ENCODE measurements around the gene SH2D2A.

SH2D2A gene

DNA sequence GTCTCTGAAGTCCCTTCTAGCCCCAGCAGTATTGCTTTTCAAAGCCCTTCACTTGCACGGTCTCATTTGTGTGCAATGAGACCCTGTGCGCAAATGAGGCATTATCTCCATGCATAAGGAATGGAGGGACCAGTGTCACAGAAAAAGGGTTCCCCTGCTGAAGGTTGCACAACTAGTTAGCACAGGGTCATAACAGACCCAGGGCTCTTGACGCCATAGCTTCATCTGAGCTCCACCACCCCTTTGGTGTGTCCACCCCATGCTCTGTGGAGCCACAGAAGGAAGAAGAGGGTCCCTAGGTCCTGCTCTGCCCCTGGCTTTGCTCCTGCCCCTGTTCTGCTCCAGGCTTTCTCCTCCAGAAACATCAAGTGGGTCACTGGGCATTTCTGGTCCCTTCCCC, 12.6 kb downstream of the SH2D2A start:
- Histone ChIP-seq H3K9ac (ENCODE audit: low read depth in 1 of 2, low read length in 2 of 2) (no peak overlapping the region), H3K4me3 (ENCODE audit: low read length in 2 of 2) (no peak overlapping the region), H3K36me3 (ENCODE audit: control insufficient read depth in 2 of 2, insufficient read depth in 2 of 2, low read length in 2 of 2) (peaks cover 23 to 26% of the 10 kb centered on the region in 2 donors), H3K27ac (ENCODE audit: low read depth in 2 of 2, low read length in 2 of 2) (no peak overlapping the region), H3K4me1 (ENCODE audit: control insufficient read depth in 2 of 2, insufficient read depth in 2 of 2, low read length in 2 of 2) (no peaks in the 10 kb centered on the region), H3K27me3 (ENCODE audit: control insufficient read depth in 2 of 2, insufficient read depth in 2 of 2, low read length in 2 of 2) (no peaks in the 10 kb centered on the region), H3K9me3 (ENCODE audit: control insufficient read depth in 2 of 2, low read length in 2 of 2) (no peaks in the 10 kb centered on the region)

DNA sequence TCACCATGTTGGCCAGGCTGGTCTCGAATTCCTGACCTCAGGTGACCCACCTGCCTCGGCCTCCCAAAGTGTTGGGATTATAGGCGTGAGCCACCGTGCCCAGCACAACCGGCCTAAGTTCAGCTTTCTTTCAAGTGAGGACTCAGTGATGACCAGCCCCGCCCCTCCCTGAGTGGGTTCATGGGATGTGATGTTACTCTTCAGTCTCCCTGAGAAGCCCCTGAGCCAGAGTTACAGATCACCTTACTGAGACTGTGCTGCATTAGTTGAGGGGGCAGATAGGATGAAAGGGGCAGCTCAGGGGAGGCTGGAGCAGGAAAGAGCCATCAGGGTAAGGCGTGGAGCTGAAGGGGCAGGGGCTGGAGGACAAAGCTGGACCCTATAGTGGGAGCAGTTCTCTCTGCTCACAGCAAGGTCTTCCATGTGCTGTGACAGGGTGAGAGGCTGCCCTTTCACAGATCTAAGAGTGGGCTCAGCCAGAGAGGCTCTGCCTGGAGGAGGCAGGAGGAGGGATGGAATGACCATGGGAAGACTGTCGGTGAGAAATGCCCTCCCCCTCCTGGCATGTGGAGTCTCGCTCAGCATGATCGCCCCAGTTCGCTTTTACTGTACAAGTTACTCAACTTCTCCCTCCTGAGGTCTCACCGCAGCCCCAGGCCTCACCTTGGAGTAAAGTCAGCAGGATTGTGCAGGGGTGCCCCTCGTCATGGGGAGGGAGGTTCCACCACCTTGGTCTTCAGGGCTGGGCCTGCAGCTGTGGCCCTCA, 13.4 kb downstream of the SH2D2A start:
- Histone ChIP-seq H3K9ac (ENCODE audit: low read depth in 1 of 2, low read length in 2 of 2) (no peak overlapping the region), H3K27ac (ENCODE audit: low read depth in 2 of 2, low read length in 2 of 2) (no peak overlapping the region), H3K4me1 (ENCODE audit: control insufficient read depth in 2 of 2, insufficient read depth in 2 of 2, low read length in 2 of 2) (no peaks in the 10 kb centered on the region), H3K27me3 (ENCODE audit: control insufficient read depth in 2 of 2, insufficient read depth in 2 of 2, low read length in 2 of 2) (no peaks in the 10 kb centered on the region), H3K36me3 (ENCODE audit: control insufficient read depth in 2 of 2, insufficient read depth in 2 of 2, low read length in 2 of 2) (peaks cover 28 to 31% of the 10 kb centered on the region in 2 donors), H3K4me3 (ENCODE audit: low read length in 2 of 2) (no peak overlapping the region), H3K9me3 (ENCODE audit: control insufficient read depth in 2 of 2, low read length in 2 of 2) (no peaks in the 10 kb centered on the region)

DNA sequence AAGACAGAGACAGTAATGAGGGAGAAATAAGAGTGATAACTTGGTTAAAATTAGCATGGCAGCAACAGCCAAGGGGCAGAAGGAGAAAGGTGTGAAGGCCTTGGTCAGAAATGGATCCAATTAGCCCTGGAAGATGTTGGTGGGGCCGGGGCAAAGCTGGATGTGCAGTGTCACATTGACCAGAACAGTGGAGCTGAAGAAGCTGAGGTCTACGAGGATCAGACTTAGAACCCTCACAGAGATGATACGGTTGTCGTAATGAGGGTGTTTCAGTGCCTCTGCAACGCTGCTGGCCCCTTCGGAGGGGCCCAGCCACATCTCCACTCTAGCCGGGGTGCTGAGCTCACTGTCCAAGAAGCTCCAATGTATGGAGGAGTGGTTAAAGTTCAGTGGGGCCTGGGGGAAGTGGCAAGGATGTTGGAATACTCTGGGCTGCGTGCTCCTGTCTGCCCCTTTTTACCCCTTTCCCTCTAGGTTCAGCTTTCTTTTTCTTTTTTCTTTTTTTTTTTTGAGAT, 14.2 kb downstream of the SH2D2A start:
- Histone ChIP-seq H3K9ac (ENCODE audit: low read depth in 1 of 2, low read length in 2 of 2) (no peak overlapping the region), H3K36me3 (ENCODE audit: control insufficient read depth in 2 of 2, insufficient read depth in 2 of 2, low read length in 2 of 2) (peaks cover 35 to 38% of the 10 kb centered on the region in 2 donors), H3K27me3 (ENCODE audit: control insufficient read depth in 2 of 2, insufficient read depth in 2 of 2, low read length in 2 of 2) (no peaks in the 10 kb centered on the region), H3K27ac (ENCODE audit: low read depth in 2 of 2, low read length in 2 of 2) (no peak overlapping the region), H3K9me3 (ENCODE audit: control insufficient read depth in 2 of 2, low read length in 2 of 2) (no peaks in the 10 kb centered on the region), H3K4me3 (ENCODE audit: low read length in 2 of 2) (no peak overlapping the region), H3K4me1 (ENCODE audit: control insufficient read depth in 2 of 2, insufficient read depth in 2 of 2, low read length in 2 of 2) (no peaks in the 10 kb centered on the region)

DNA sequence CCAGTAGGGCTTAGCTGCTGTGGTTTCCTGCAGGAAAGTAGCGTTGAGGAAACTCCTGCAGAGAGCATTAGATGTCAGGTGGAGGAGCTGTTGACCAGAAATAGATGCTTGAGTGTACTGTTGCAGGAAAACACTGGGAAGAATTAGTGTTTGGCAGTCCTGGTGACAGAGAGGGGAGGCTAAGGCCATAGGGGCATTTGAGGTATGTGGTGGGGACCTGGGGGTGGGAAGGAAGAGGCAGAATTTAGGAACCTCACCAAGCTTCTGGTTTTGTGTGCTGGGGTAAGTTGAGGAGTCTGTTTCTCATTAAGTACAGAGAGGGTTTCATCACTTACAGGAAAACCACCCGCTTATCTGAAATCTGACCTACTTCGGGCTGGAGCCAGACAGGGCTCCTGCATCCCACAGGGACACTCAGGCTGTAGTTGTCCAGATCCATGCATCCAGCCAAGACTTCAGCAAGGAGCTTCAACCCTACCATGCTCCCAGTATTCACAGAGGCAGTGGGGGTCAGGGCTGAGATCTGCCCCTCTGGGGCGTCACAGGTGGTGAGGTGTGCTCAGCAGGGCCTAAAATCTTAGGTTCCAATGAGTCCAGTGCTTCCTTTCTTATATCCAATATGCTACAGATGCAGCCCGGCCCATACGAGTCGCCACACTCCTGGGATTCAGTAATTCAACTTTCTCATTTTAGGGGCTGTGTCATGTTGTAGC, 15.1 kb downstream of the SH2D2A start:
- Histone ChIP-seq H3K9me3 (ENCODE audit: control insufficient read depth in 2 of 2, low read length in 2 of 2) (no peaks in the 10 kb centered on the region), H3K36me3 (ENCODE audit: control insufficient read depth in 2 of 2, insufficient read depth in 2 of 2, low read length in 2 of 2) (peaks cover 39 to 47% of the 10 kb centered on the region in 2 donors), H3K4me3 (ENCODE audit: low read length in 2 of 2) (no peak overlapping the region), H3K9ac (ENCODE audit: low read depth in 1 of 2, low read length in 2 of 2) (no peak overlapping the region), H3K27ac (ENCODE audit: low read depth in 2 of 2, low read length in 2 of 2) (no peak overlapping the region), H3K27me3 (ENCODE audit: control insufficient read depth in 2 of 2, insufficient read depth in 2 of 2, low read length in 2 of 2) (no peaks in the 10 kb centered on the region), H3K4me1 (ENCODE audit: control insufficient read depth in 2 of 2, insufficient read depth in 2 of 2, low read length in 2 of 2) (no peaks in the 10 kb centered on the region)

DNA sequence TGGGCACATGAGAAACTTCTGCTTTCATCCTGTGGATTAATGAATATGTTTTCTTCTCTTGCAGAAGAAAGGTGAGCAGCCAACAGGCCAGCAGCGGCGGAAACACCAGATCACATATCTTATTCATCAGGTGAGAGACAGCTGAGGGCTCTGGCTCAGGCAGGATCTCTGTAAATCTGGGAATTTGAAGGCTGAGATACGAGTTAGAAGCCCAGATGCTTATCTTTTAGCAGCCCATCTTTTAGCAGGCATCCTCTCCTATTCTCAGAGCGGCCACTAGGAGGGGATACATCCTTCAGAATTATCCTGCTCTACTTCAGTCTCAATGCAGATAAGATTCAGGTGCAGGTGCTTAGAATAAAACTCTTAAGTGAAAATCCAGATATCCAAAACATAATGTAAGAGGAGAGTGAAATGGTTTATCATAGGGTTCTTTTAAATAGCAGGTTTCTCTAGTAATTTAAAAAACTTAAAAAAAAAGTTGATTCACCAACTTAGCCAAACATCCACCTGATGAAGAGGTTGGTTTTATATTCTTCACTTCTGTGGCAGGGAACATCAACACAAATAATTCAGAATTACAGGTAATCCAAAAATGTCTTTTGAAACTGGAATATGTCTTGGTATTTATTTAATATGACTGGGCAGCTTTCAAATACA, 19.3 kb downstream of the SH2D2A start:
- Histone ChIP-seq H3K27me3 (ENCODE audit: control insufficient read depth in 2 of 2, insufficient read depth in 2 of 2, low read length in 2 of 2) (no peaks in the 10 kb centered on the region), H3K4me1 (ENCODE audit: control insufficient read depth in 2 of 2, insufficient read depth in 2 of 2, low read length in 2 of 2) (no peaks in the 10 kb centered on the region), H3K9me3 (ENCODE audit: control insufficient read depth in 2 of 2, low read length in 2 of 2) (no peaks in the 10 kb centered on the region), H3K9ac (ENCODE audit: low read depth in 1 of 2, low read length in 2 of 2) (no peak overlapping the region), H3K4me3 (ENCODE audit: low read length in 2 of 2) (no peak overlapping the region), H3K27ac (ENCODE audit: low read depth in 2 of 2, low read length in 2 of 2) (no peak overlapping the region), H3K36me3 (ENCODE audit: control insufficient read depth in 2 of 2, insufficient read depth in 2 of 2, low read length in 2 of 2) (peaks cover 74 to 81% of the 10 kb centered on the region in 2 donors)

DNA sequence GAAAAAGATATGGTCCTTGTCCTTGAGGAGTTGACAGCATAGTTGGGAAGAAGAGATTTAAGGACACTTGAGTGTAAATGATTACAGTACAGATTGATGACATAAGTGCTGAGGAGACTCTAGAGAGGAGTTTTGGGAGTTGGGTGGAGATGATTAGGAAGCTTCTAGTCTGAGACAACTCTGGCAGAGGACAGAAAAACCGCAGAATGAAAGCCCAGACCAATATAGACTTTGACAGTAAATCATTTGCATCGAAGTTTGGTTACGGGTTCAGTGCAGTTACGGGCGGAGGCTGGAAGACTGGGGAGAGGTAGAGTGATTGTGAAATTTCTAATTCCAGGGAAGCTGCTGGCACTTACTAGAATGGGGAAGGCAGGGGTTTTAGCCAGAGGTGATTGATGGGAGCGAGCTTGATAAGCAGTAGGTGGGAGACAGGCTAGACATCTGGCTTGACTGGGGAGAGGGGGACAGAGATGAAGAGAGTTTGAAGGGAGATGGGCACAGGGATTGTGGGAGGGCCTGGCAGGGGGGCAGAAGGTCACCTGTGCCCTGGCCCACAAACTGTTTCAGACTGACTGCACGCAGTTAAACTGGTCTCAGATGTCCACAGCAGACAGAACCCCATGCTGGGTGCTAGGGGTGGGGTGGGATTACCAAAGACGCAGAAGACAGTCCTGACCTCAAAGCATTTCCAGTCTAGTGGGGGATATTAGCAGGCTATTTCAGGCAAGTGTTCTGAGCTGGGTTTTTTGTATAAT, 20.1 kb downstream of the SH2D2A start:
- Histone ChIP-seq H3K9me3 (ENCODE audit: control insufficient read depth in 2 of 2, low read length in 2 of 2) (no peaks in the 10 kb centered on the region), H3K9ac (ENCODE audit: low read depth in 1 of 2, low read length in 2 of 2) (no peak overlapping the region), H3K36me3 (ENCODE audit: control insufficient read depth in 2 of 2, insufficient read depth in 2 of 2, low read length in 2 of 2) (peaks cover 80 to 86% of the 10 kb centered on the region in 2 donors), H3K4me1 (ENCODE audit: control insufficient read depth in 2 of 2, insufficient read depth in 2 of 2, low read length in 2 of 2) (no peaks in the 10 kb centered on the region), H3K27ac (ENCODE audit: low read depth in 2 of 2, low read length in 2 of 2) (peak overlapping the region in 1 of 2 donors; percentile 4), H3K27me3 (ENCODE audit: control insufficient read depth in 2 of 2, insufficient read depth in 2 of 2, low read length in 2 of 2) (no peaks in the 10 kb centered on the region), H3K4me3 (ENCODE audit: low read length in 2 of 2) (no peak overlapping the region)

DNA sequence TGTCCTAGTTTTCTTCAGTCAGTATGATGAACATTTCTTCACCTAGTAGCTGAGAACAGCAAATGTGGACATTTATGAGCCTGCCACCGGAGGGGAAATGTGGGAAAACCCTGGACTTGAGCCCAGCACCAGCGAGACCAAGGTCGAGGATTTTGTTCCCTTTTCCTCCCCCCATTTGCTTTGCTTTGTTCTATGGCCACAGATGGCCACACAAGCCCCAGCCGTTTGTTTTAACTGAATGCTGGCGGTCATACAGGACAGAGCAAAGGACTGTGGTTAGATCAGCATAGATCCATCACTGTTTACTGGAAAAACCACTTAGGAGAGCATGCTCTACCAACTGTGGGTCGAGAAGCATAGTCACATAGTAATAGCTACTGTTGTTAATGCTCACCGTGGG, 20.9 kb downstream of the SH2D2A start:
- no peaks in the 10 kb centered on the region for H3K4me1 ChIP-seq (ENCODE audit: control insufficient read depth in 2 of 2, insufficient read depth in 2 of 2, low read length in 2 of 2)
- H3K9ac ChIP-seq (ENCODE audit: low read depth in 1 of 2, low read length in 2 of 2): no peak overlapping the region
- no peaks in the 10 kb centered on the region for H3K27me3 ChIP-seq (ENCODE audit: control insufficient read depth in 2 of 2, insufficient read depth in 2 of 2, low read length in 2 of 2)
- no peak overlapping the region for H3K4me3 ChIP-seq (ENCODE audit: low read length in 2 of 2)
- peaks cover 80 to 86% of the 10 kb centered on the region in 2 donors for H3K36me3 ChIP-seq (ENCODE audit: control insufficient read depth in 2 of 2, insufficient read depth in 2 of 2, low read length in 2 of 2)
- H3K27ac ChIP-seq (ENCODE audit: low read depth in 2 of 2, low read length in 2 of 2): peak overlapping the region in 1 of 2 donors; percentile 3
- no peaks in the 10 kb centered on the region for H3K9me3 ChIP-seq (ENCODE audit: control insufficient read depth in 2 of 2, low read length in 2 of 2)

DNA sequence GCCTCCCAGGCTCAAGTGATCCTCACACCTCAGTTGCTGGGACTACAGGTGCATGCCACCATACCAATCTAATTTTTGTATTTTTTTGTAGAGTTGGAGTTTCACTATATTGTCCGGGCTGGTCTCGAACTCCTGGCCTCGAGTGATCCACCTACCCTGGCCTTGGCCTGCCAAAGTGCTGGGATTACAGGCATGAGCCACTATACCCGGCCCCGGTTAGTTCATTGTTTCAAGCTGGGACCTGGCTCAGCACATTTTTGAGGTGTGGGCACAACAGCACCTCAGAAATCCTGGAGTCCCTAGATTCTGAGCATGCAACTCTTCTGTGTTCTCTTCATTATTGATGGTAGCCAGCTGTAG, 21.3 kb downstream of the SH2D2A start:
- no peaks in the 10 kb centered on the region for H3K9me3 ChIP-seq (ENCODE audit: control insufficient read depth in 2 of 2, low read length in 2 of 2)
- H3K27ac ChIP-seq (ENCODE audit: low read depth in 2 of 2, low read length in 2 of 2): no peak overlapping the region
- H3K36me3 ChIP-seq (ENCODE audit: control insufficient read depth in 2 of 2, insufficient read depth in 2 of 2, low read length in 2 of 2): peaks cover 75 to 82% of the 10 kb centered on the region in 2 donors
- no peaks in the 10 kb centered on the region for H3K27me3 ChIP-seq (ENCODE audit: control insufficient read depth in 2 of 2, insufficient read depth in 2 of 2, low read length in 2 of 2)
- H3K4me3 ChIP-seq (ENCODE audit: low read length in 2 of 2): no peak overlapping the region
- no peak overlapping the region for H3K9ac ChIP-seq (ENCODE audit: low read depth in 1 of 2, low read length in 2 of 2)
- H3K4me1 ChIP-seq (ENCODE audit: control insufficient read depth in 2 of 2, insufficient read depth in 2 of 2, low read length in 2 of 2): no peaks in the 10 kb centered on the region

DNA sequence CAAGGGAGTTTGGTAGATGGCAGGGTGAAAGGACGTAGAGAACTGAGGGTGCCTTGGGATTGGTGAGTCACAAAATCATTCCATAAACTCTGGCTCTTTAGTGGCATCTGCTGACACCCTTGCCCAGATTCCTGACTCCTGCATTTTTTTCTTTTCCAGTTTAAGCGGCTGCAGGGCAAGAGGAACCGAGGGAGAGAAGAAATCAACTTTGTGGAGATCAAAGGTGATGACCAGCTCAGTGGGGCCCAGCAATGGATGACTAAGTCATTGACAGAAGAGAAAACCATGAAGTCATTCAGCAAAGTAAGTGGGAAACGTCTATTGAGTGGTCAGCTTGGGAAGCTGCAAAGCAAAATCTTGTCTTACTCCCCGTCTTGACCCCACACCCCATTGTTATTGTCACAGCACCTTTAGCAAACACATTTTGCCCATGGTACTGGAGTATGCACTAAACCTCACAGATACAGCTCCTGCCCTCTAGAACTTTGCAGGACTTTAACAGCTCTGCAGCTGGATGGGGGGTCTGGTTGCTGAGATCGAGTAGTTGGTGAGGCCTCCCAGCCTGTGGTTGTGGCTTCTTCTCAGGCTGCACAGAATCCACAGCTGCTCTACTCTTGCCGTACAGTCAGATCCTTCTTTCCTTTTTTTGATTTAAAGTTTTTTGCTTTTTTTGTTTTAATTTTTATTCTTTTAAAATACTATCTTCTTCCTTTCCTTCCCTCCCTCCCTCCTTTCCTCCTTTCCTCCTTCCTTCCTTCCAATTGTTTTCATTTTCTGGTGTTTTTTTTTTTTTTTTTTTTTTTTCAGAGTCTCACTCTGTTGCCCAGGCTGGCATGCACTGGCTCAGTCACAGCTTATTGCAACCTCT, 21.9 kb downstream of the SH2D2A start:
- no peak overlapping the region for H3K27ac ChIP-seq (ENCODE audit: low read depth in 2 of 2, low read length in 2 of 2)
- no peak overlapping the region for H3K4me3 ChIP-seq (ENCODE audit: low read length in 2 of 2)
- no peaks in the 10 kb centered on the region for H3K9me3 ChIP-seq (ENCODE audit: control insufficient read depth in 2 of 2, low read length in 2 of 2)
- no peaks in the 10 kb centered on the region for H3K4me1 ChIP-seq (ENCODE audit: control insufficient read depth in 2 of 2, insufficient read depth in 2 of 2, low read length in 2 of 2)
- H3K27me3 ChIP-seq (ENCODE audit: control insufficient read depth in 2 of 2, insufficient read depth in 2 of 2, low read length in 2 of 2): no peaks in the 10 kb centered on the region
- H3K9ac ChIP-seq (ENCODE audit: low read depth in 1 of 2, low read length in 2 of 2): no peak overlapping the region
- H3K36me3 ChIP-seq (ENCODE audit: control insufficient read depth in 2 of 2, insufficient read depth in 2 of 2, low read length in 2 of 2): peaks cover 71 to 76% of the 10 kb centered on the region in 2 donors
